Measurements from ENCODE around the gene ANO10. TPM values are rescaled to one million over a fixed set of nuclear protein-coding genes. Genes with fewer than 3 reads are reported as not detected.

The ANO10 gene
- total and polyA plus RNA-seq, 7 experiments from 2014 or later = 6.1 to 13.6 (median 9.3) TPM

- no peaks in the 10 kb centered on the region for H3K27me3 Mint-ChIP-seq
- H3K4me1 Mint-ChIP-seq = peaks cover 0 to 11% (median 4%) of the 10 kb centered on the region in 7 donors
Observed at GRCh38 chr3:43371494-43371893, 250.3 kb downstream of the ANO10 start.

GRCh38 chr3:43370293-43370980 lies 251.4 kb downstream of the ANO10 start:
- intact Hi-C loops (cut with micrococcal nuclease) = no loop called here
- H3K4me3 ChIP-seq (ENCODE audit: low read length) = no peak overlapping the region
- Mint-ChIP-seq H3K4me1 (peaks cover 0 to 11% (median 0%) of the 10 kb centered on the region in 7 donors), H3K27ac (peak overlapping the region in 3 of 9 donors; percentile 13 to 56 (median 38)), H3K27me3 (no peaks in the 10 kb centered on the region), H3K4me3 (no peak overlapping the region), H3K36me3 (peaks cover 0 to 6% (median 0%) of the 10 kb centered on the region in 5 donors), H3K9me3 (peaks cover 0 to 3% (median 0%) of the 10 kb centered on the region in 11 donors)
- no peak overlapping the region for H3K27ac ChIP-seq (ENCODE audit: low read depth, low read length)
- ATAC-seq (no peak), DNase-seq (no peak)
- no peaks in the 10 kb centered on the region for H3K9me3 ChIP-seq (ENCODE audit: control insufficient read depth in 2 of 3, low read length in 3 of 3)
- ChIA-PET POLR2A (interaction anchor here (0.9 to 1.2 kb wide), 2 partner anchors 12 to 146 kb away, joined by 3 to 4 read pairs; no protein-coding TSS in a partner anchor), CTCF (interaction anchor here (0.9 kb wide), 1 partner anchor 10 kb away, joined by 3 read pairs; no protein-coding TSS in a partner anchor)
- H3K4me1 ChIP-seq (ENCODE audit: control insufficient read depth in 2 of 2, insufficient read depth in 2 of 2, low read length in 2 of 2) = peaks cover 0 to 21% of the 10 kb centered on the region in 2 donors
- no peaks in the 10 kb centered on the region for H3K36me3 ChIP-seq (ENCODE audit: control insufficient read depth in 2 of 3, insufficient read depth in 3 of 3, low read length in 3 of 3)
- no peaks in the 10 kb centered on the region for H3K27me3 ChIP-seq (ENCODE audit: control insufficient read depth in 2 of 2, insufficient read depth in 2 of 2, low read length in 2 of 2)

More at GRCh38 chr3:43371494-43371893, 250.3 kb downstream of the ANO10 start:
- no peaks in the 10 kb centered on the region for H3K27me3 ChIP-seq (ENCODE audit: control insufficient read depth in 2 of 2, insufficient read depth in 2 of 2, low read length in 2 of 2)
- DNase-seq = no peak
- H3K4me3 Mint-ChIP-seq = no peak overlapping the region
- ChIA-PET CTCF (no interaction called here), POLR2A (no interaction called here)
- intact Hi-C loops (cut with micrococcal nuclease) = no loop called here
- peak overlapping the region in 1 of 9 donors; percentile 58 for H3K27ac Mint-ChIP-seq
- no peaks in the 10 kb centered on the region for H3K36me3 Mint-ChIP-seq
- H3K36me3 ChIP-seq (ENCODE audit: control insufficient read depth in 2 of 3, insufficient read depth in 3 of 3, low read length in 3 of 3) = no peaks in the 10 kb centered on the region
- no peak overlapping the region for H3K4me3 ChIP-seq (ENCODE audit: low read length)
- no peak overlapping the region for H3K27ac ChIP-seq (ENCODE audit: low read depth, low read length)
- H3K9me3 ChIP-seq (ENCODE audit: control insufficient read depth in 2 of 3, low read length in 3 of 3) = no peaks in the 10 kb centered on the region
- peaks cover 0 to 21% of the 10 kb centered on the region in 2 donors for H3K4me1 ChIP-seq (ENCODE audit: control insufficient read depth in 2 of 2, insufficient read depth in 2 of 2, low read length in 2 of 2)
- H3K9me3 Mint-ChIP-seq = peaks cover 0 to 3% (median 0%) of the 10 kb centered on the region in 11 donors
- ATAC-seq = no peak

DNA sequence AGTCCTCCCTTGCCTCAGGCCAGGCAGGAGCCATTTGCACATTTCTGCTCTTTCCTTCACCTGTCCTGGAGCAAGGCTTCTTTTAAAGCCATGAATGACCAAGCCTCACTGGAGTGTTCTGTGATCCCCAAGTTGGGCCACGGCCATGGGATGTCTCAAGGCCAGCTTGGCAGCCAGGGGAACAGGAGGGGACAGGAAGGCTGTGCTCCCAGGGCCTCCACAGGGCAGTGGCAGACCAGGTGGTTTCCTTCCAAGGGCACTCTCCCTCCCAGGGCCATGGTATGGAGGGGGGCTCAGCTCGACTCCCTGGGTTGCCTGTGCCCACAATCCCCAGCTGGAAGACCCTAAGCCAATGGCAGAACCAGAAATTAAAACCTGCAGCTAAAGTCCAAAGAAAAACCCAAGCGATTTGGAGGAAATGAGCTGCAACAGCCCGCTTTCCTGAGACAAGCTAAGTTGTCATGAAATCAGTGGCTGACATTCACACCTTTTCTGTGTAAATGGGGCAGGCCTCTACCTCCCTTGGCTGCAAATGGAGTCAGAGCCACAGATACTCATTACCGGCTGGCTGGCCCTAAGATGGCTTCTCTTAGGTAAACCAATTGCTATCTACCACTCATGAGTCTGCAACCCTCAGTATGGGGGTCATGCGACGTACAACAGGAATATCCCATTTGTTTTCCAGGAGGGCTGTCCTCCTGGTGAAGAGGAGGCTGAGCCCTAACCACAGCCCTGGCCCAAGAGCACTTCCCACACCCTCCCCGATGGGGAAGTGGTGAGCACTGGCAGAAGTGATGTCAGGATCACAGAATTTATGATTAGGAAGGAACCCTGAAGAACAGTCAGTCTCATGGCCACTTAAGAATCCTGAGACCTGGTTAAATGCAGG lies 252.2 kb downstream of the ANO10 start:
- ChIA-PET POLR2A (interaction anchor here (0.6 to 1.2 kb wide), 4 partner anchors 11 to 146 kb away, joined by 3 to 4 read pairs (median 3); no protein-coding TSS in a partner anchor), CTCF (interaction anchor here (0.9 kb wide), 1 partner anchor 9 kb away, joined by 3 read pairs; no protein-coding TSS in a partner anchor)
- intact Hi-C loops (cut with micrococcal nuclease) = no loop called here
- H3K4me1 Mint-ChIP-seq = peaks cover 0 to 11% (median 0%) of the 10 kb centered on the region in 7 donors
- no peaks in the 10 kb centered on the region for H3K9me3 ChIP-seq (ENCODE audit: control insufficient read depth in 2 of 3, low read length in 3 of 3)
- peaks cover 0 to 3% (median 0%) of the 10 kb centered on the region in 11 donors for H3K9me3 Mint-ChIP-seq
- H3K4me1 ChIP-seq (ENCODE audit: control insufficient read depth in 2 of 2, insufficient read depth in 2 of 2, low read length in 2 of 2) = peaks cover 0 to 21% of the 10 kb centered on the region in 2 donors
- no peak overlapping the region for H3K27ac ChIP-seq (ENCODE audit: low read depth, low read length)
- no peak overlapping the region for H3K4me3 Mint-ChIP-seq
- no peaks in the 10 kb centered on the region for H3K36me3 ChIP-seq (ENCODE audit: control insufficient read depth in 2 of 3, insufficient read depth in 3 of 3, low read length in 3 of 3)
- no peaks in the 10 kb centered on the region for H3K27me3 Mint-ChIP-seq
- ATAC-seq = peak; percentile 66
- DNase-seq = no peak
- H3K36me3 Mint-ChIP-seq = peaks cover 0 to 6% (median 0%) of the 10 kb centered on the region in 5 donors
- no peak overlapping the region for H3K4me3 ChIP-seq (ENCODE audit: low read length)
- no peaks in the 10 kb centered on the region for H3K27me3 ChIP-seq (ENCODE audit: control insufficient read depth in 2 of 2, insufficient read depth in 2 of 2, low read length in 2 of 2)
- H3K27ac Mint-ChIP-seq = peak overlapping the region in 2 of 9 donors; percentile 13 to 62

- Mint-ChIP-seq H3K9me3 (no peaks in the 10 kb centered on the region), H3K27ac (peak overlapping the region in 1 of 9 donors; percentile 14), H3K4me3 (no peak overlapping the region), H3K36me3 (peaks cover 0 to 11% (median 0%) of the 10 kb centered on the region in 5 donors), H3K4me1 (peaks cover 0 to 6% (median 0%) of the 10 kb centered on the region in 7 donors), H3K27me3 (no peaks in the 10 kb centered on the region)
- Histone ChIP-seq H3K27ac (ENCODE audit: low read depth, low read length) (no peak overlapping the region), H3K4me3 (ENCODE audit: low read length) (no peak overlapping the region), H3K4me1 (ENCODE audit: control insufficient read depth in 2 of 2, insufficient read depth in 2 of 2, low read length in 2 of 2) (peaks cover 0 to 14% of the 10 kb centered on the region in 2 donors), H3K27me3 (ENCODE audit: control insufficient read depth in 2 of 2, insufficient read depth in 2 of 2, low read length in 2 of 2) (no peaks in the 10 kb centered on the region), H3K36me3 (ENCODE audit: control insufficient read depth in 2 of 3, insufficient read depth in 3 of 3, low read length in 3 of 3) (no peaks in the 10 kb centered on the region), H3K9me3 (ENCODE audit: control insufficient read depth in 2 of 3, low read length in 3 of 3) (no peaks in the 10 kb centered on the region)
- DNase-seq = no peak
- ChIA-PET POLR2A (interaction anchor here (1.0 kb wide), 1 partner anchor 9 kb away, joined by 3 read pairs; no protein-coding TSS in a partner anchor), CTCF (interaction anchor here (0.9 kb wide), 1 partner anchor 143 kb away, joined by 3 read pairs; no protein-coding TSS in a partner anchor)
- ATAC-seq = no peak
- intact Hi-C loops (cut with micrococcal nuclease) = no loop called here
Observed at GRCh38 chr3:43366885-43367284, 254.9 kb downstream of the ANO10 start.

- Mint-ChIP-seq H3K9me3 (no peaks in the 10 kb centered on the region), H3K27ac (peak overlapping the region in 2 of 9 donors; percentile 14 to 21), H3K4me3 (no peak overlapping the region), H3K4me1 (peaks cover 0 to 6% (median 0%) of the 10 kb centered on the region in 7 donors), H3K27me3 (no peaks in the 10 kb centered on the region), H3K36me3 (peaks cover 0 to 11% (median 0%) of the 10 kb centered on the region in 5 donors)
- H3K36me3 ChIP-seq (ENCODE audit: control insufficient read depth in 2 of 3, insufficient read depth in 3 of 3, low read length in 3 of 3) = no peaks in the 10 kb centered on the region
- no peak overlapping the region for H3K4me3 ChIP-seq (ENCODE audit: low read length)
- ChIA-PET POLR2A (interaction anchor here (1.0 kb wide), 1 partner anchor 9 kb away, joined by 3 read pairs; no protein-coding TSS in a partner anchor), CTCF (interaction anchor here (0.9 kb wide), 1 partner anchor 143 kb away, joined by 3 read pairs; no protein-coding TSS in a partner anchor)
- peaks cover 0 to 9% of the 10 kb centered on the region in 2 donors for H3K4me1 ChIP-seq (ENCODE audit: control insufficient read depth in 2 of 2, insufficient read depth in 2 of 2, low read length in 2 of 2)
- H3K27me3 ChIP-seq (ENCODE audit: control insufficient read depth in 2 of 2, insufficient read depth in 2 of 2, low read length in 2 of 2) = no peaks in the 10 kb centered on the region
- no peak for DNase-seq
- H3K9me3 ChIP-seq (ENCODE audit: control insufficient read depth in 2 of 3, low read length in 3 of 3) = no peaks in the 10 kb centered on the region
- no peak overlapping the region for H3K27ac ChIP-seq (ENCODE audit: low read depth, low read length)
- no peak for ATAC-seq
- intact Hi-C loops (cut with micrococcal nuclease) = no loop called here
Observed at GRCh38 chr3:43366481-43366880, 255.3 kb downstream of the ANO10 start.

DNA sequence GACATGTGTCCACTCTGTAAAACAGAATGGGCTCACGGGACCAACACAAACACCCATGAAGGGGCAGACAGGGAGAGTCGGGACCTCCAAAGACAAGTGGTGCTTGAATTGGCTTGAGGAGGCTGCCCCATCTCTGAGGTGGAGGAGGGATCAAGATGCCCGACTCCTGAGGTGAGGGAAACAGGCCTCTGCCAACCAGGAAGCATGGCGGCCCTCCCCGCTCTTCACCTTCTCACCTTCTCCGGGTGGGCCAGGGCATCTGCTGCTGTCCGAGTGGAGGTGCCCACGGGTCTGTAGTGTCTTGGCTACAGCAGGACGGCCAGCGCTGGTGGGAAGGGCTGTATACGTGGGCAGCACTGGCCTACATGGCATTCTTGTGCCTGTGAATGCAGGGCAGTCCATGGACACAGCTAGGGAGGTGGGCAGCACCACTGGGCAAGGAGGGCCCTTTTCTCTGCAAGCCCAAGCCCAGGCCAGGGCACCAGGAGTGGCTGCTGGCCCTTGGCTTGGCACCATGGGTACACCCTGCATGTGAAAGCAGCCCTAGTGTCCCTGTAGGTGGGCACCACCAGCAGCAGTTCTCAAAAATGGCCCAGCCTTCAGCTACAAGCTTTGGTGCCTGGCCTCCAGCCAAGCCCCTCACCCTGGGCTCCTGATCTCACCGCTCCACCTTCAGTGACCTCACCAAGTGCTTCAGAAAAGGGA lies 256.1 kb downstream of the ANO10 start:
- POLR2A ChIA-PET = interaction anchor here (1.0 kb wide), 1 partner anchor 10 kb away, joined by 3 read pairs; no protein-coding TSS in a partner anchor
- H3K9me3 Mint-ChIP-seq = no peaks in the 10 kb centered on the region
- no peaks in the 10 kb centered on the region for H3K9me3 ChIP-seq (ENCODE audit: control insufficient read depth in 2 of 3, low read length in 3 of 3)
- no peak for ATAC-seq
- no peaks in the 10 kb centered on the region for H3K27me3 Mint-ChIP-seq
- intact Hi-C loops (cut with micrococcal nuclease) = no loop called here
- peaks cover 0 to 6% (median 0%) of the 10 kb centered on the region in 7 donors for H3K4me1 Mint-ChIP-seq
- peak overlapping the region in 3 of 9 donors; percentile 14 to 57 (median 54) for H3K27ac Mint-ChIP-seq
- no peak overlapping the region for H3K4me3 Mint-ChIP-seq
- no peaks in the 10 kb centered on the region for H3K36me3 ChIP-seq (ENCODE audit: control insufficient read depth in 2 of 3, insufficient read depth in 3 of 3, low read length in 3 of 3)
- CTCF ChIA-PET = interaction anchor here (0.9 kb wide), 1 partner anchor 142 kb away, joined by 3 read pairs; no protein-coding TSS in a partner anchor
- no peak overlapping the region for H3K4me3 ChIP-seq (ENCODE audit: low read length)
- DNase-seq = no peak
- H3K4me1 ChIP-seq (ENCODE audit: control insufficient read depth in 2 of 2, insufficient read depth in 2 of 2, low read length in 2 of 2) = peaks cover 0 to 5% of the 10 kb centered on the region in 2 donors
- H3K36me3 Mint-ChIP-seq = peaks cover 0 to 11% (median 0%) of the 10 kb centered on the region in 5 donors
- no peak overlapping the region for H3K27ac ChIP-seq (ENCODE audit: low read depth, low read length)
- no peaks in the 10 kb centered on the region for H3K27me3 ChIP-seq (ENCODE audit: control insufficient read depth in 2 of 2, insufficient read depth in 2 of 2, low read length in 2 of 2)
